Smooth muscle cell (in vitro differentiated cells): ENCODE measurements around the gene DPPA3. TPM values are rescaled to one million over a fixed set of nuclear protein-coding genes. Genes with fewer than 3 reads are reported as not detected.

Source experiments
- DNase-seq: peaks from one replicate; lab custom pipeline; 2025; ENCODE audit not compliant: unreplicated experiment; lab: John Stamatoyannopoulos, UW
- H2AFZ ChIP-seq: fragments of 200-600 bp; sonication (generic); 2 replicates; pipeline ENCODE4 v1.6.0; 2016; ENCODE audit warnings: antibody characterized with exemption, low read depth, mild to moderate bottlenecking
- H3F3A ChIP-seq: fragments of 200-600 bp; sonication (generic); 2 replicates; pipeline ENCODE4 v1.6.0; 2017; ENCODE audit warnings: antibody characterized with exemption, low read depth
- H3K27ac ChIP-seq: fragments of 200-600 bp; sonication (generic); 2 replicates; pipeline ENCODE4 v1.5.1; 2016; ENCODE audit warnings: low read depth, mild to moderate bottlenecking
- H3K27me3 ChIP-seq: fragments of 200-600 bp; sonication (generic); 2 replicates; pipeline ENCODE4 v1.6.1; 2016; ENCODE audit warnings: low read depth, mild to moderate bottlenecking
- H3K36me3 ChIP-seq: fragments of 200-600 bp; sonication (generic); 2 replicates; pipeline ENCODE4 v1.5.1; 2016; ENCODE audit warnings: low read depth
- H3K4me1 ChIP-seq: fragments of 200-600 bp; sonication (generic); 2 replicates; pipeline ENCODE4 v1.5.1; 2016; ENCODE audit warnings: low read depth
- H3K4me2 ChIP-seq: fragments of 200-600 bp; sonication (generic); 2 replicates; pipeline ENCODE4 v1.6.0; 2016; ENCODE audit warnings: mild to moderate bottlenecking
- H3K4me3 ChIP-seq: fragments of 200-600 bp; sonication (generic); 2 replicates; pipeline ENCODE4 v1.5.1; 2016; ENCODE audit warnings: mild to moderate bottlenecking
- H3K79me2 ChIP-seq: fragments of 200-600 bp; sonication (generic); 2 replicates; pipeline ENCODE4 v1.6.0; 2016; ENCODE audit warnings: low read depth, mild to moderate bottlenecking
- H3K9ac ChIP-seq: fragments of 200-600 bp; sonication (generic); 2 replicates; pipeline ENCODE4 v1.6.0; 2016; ENCODE audit warnings: low read depth
- H3K9me3 ChIP-seq: fragments of 200-600 bp; sonication (generic); replicated peaks from 2 replicates; pipeline ENCODE4 v1.5.1; 2016; ENCODE audit warnings: low read depth
- H4K20me1 ChIP-seq: fragments of 200-600 bp; sonication (generic); 2 replicates; pipeline ENCODE4 v1.6.0; 2016; ENCODE audit warnings: low read depth
- CTCF ChIP-seq: fragments of 200-600 bp; sonication (generic); IDR thresholded peaks from 2 replicates; pipeline ENCODE4 v1.5.1; 2017; ENCODE audit warnings: borderline replicate concordance, mild to moderate bottlenecking, antibody characterized with exemption; ENCODE audit not compliant: insufficient read depth, poor library complexity, severe bottlenecking
- WGBS: methylation state at CpG from one replicate; pipeline ENCODE4 v1.1.7; 2016; ENCODE audit warnings: low lambda C conversion rate; 5-methylcytosine and 5-hydroxymethylcytosine counted together
- polyA plus RNA-seq: library from polyadenylated mRNA; unstranded; fragments of >200 nt; fragmentation: Nextera tagmentation; extraction: Ambion mirVana; gene quantifications from 2 replicates; pipeline ENCODE4 v1.2.1, GENCODE V29; 2016
- total RNA-seq: library from RNA; depleted of rRNA; stranded (reverse); fragments of >200 nt; gene quantifications from 2 replicates; pipeline ENCODE4 v1.2.3, GENCODE V29; 2014

The DPPA3 gene
- total and polyA plus RNA-seq, 2 experiments from 2014 or later: not detected

GRCh38 chr12:7756993-7757392, 45.8 kb downstream of the DPPA3 start:
- no peak for TF ChIP-seq CTCF
- H3F3A ChIP-seq: no peaks in the 10 kb centered on the region
- H3K4me3 ChIP-seq: no peak overlapping the region
- no peak overlapping the region for H3K27ac ChIP-seq
- peaks cover 8% of the 10 kb centered on the region for H3K4me1 ChIP-seq
- WGBS: 81% methylated on average over 2 of the region's 2 CpGs
- no peaks in the 10 kb centered on the region for H3K9me3 ChIP-seq
- no peak overlapping the region for H3K4me2 ChIP-seq
- H3K27me3 ChIP-seq: no peaks in the 10 kb centered on the region
- no peaks in the 10 kb centered on the region for H4K20me1 ChIP-seq
- no peak overlapping the region for H2AFZ ChIP-seq
- no peak for DNase-seq
- no peaks in the 10 kb centered on the region for H3K36me3 ChIP-seq
- no peaks in the 10 kb centered on the region for H3K79me2 ChIP-seq
- H3K9ac ChIP-seq: no peak overlapping the region

- 78% methylated on average over 9 of the region's 9 CpGs for WGBS
These were observed 47.5 kb downstream of the DPPA3 start for GRCh38 chr12:7758766-7759140.

More at GRCh38 chr12:7758766-7759140, 47.5 kb downstream of the DPPA3 start:
- no peak overlapping the region for H2AFZ ChIP-seq
- no peaks in the 10 kb centered on the region for H3K27me3 ChIP-seq
- no peaks in the 10 kb centered on the region for H3K36me3 ChIP-seq
- H3F3A ChIP-seq: no peaks in the 10 kb centered on the region
- H3K9me3 ChIP-seq: no peaks in the 10 kb centered on the region
- H3K27ac ChIP-seq: no peak overlapping the region
- H3K9ac ChIP-seq: no peak overlapping the region
- H3K4me2 ChIP-seq: no peak overlapping the region
- H3K4me3 ChIP-seq: no peak overlapping the region
- H3K79me2 ChIP-seq: no peaks in the 10 kb centered on the region
- DNase-seq: no peak
- H3K4me1 ChIP-seq: peaks cover 8% of the 10 kb centered on the region
- no peaks in the 10 kb centered on the region for H4K20me1 ChIP-seq
- TF ChIP-seq CTCF: no peak

Other genes with a start within 250 kb of the DPPA3 start
- not detected in 2 replicates for gene CD163, start 207.7 kb upstream of the DPPA3 start, total RNA-seq
- not detected in 2 replicates for gene CD163, start 207.7 kb upstream of the DPPA3 start, polyA plus RNA-seq
- gene APOBEC1, start 45.5 kb upstream of the DPPA3 start, total RNA-seq: not detected in 2 replicates
- gene APOBEC1, start 45.5 kb upstream of the DPPA3 start, polyA plus RNA-seq: not detected in 2 replicates
- not detected in 2 replicates for gene GDF3, start 15.7 kb upstream of the DPPA3 start, total RNA-seq
- gene GDF3, start 15.7 kb upstream of the DPPA3 start, polyA plus RNA-seq: not detected in 2 replicates
- not detected in 2 replicates for gene CLEC4C, start 35.9 kb downstream of the DPPA3 start, total RNA-seq
- gene CLEC4C, start 35.9 kb downstream of the DPPA3 start, polyA plus RNA-seq: not detected in 2 replicates
- not detected in 2 replicates for gene NANOGNB, start 53.8 kb downstream of the DPPA3 start, total RNA-seq
- not detected in 2 replicates for gene NANOGNB, start 53.8 kb downstream of the DPPA3 start, polyA plus RNA-seq
- not detected in 2 replicates for gene NANOG, start 78.0 kb downstream of the DPPA3 start, total RNA-seq
- gene NANOG, start 78.0 kb downstream of the DPPA3 start, polyA plus RNA-seq: not detected in 2 replicates
- 2.3 and 2.8 TPM in 2 replicates for gene SLC2A14, start 161.5 kb downstream of the DPPA3 start, total RNA-seq
- 8.1 and 19.3 TPM in 2 replicates for gene SLC2A14, start 161.5 kb downstream of the DPPA3 start, polyA plus RNA-seq
- gene SLC2A3, start 224.8 kb downstream of the DPPA3 start, total RNA-seq: 938 and 998 TPM in 2 replicates
- gene SLC2A3, start 224.8 kb downstream of the DPPA3 start, polyA plus RNA-seq: 211 and 466 TPM in 2 replicates